GM18858 (cell line): ENCODE measurements around the gene CFAP251.
"Not testable (repeated sequence)": the region's sequence is repeated elsewhere in the genome, so short reads cannot be mapped to it uniquely, and the experiment has no call there.

Source experiments
- ATAC-seq: cut with Tn5 transposase; IDR thresholded peaks from one replicate; pipeline ENCODE4 v1.9.1; 2021; ENCODE audit not compliant: unreplicated experiment

Gene CFAP251

GRCh38 chr12:122024132-122024785, 105.9 kb downstream of the CFAP251 start:
- ATAC-seq = no peak

- ATAC-seq = no peak
Measured at GRCh38 chr12:122026706-122027333, 108.4 kb downstream of the CFAP251 start.

- ATAC-seq = no peak
Measured at GRCh38 chr12:122028165-122028904, 109.9 kb downstream of the CFAP251 start.

- ATAC-seq = peak; percentile 60
Measured at GRCh38 chr12:122028905-122029560, 110.6 kb downstream of the CFAP251 start.

- no peak for ATAC-seq
Measured at GRCh38 chr12:122029620-122030423, 111.4 kb downstream of the CFAP251 start.

- ATAC-seq = no peak
Measured at GRCh38 chr12:122030424-122031035, 112.1 kb downstream of the CFAP251 start.

GRCh38 chr12:122031342-122032216, 113.2 kb downstream of the CFAP251 start:
- ATAC-seq = no peak

GRCh38 chr12:122032580-122032979, 114.2 kb downstream of the CFAP251 start:
- ATAC-seq = no peak

GRCh38 chr12:122035292-122035691, 116.9 kb downstream of the CFAP251 start:
- no peak for ATAC-seq

- ATAC-seq = no peak
Measured at GRCh38 chr12:122036153-122036552, 117.8 kb downstream of the CFAP251 start.

- ATAC-seq = no peak
Measured at GRCh38 chr12:122040579-122041386, 122.4 kb downstream of the CFAP251 start.

- not testable (repeated sequence) for ATAC-seq
Measured at GRCh38 chr12:122041458-122041857, 123.1 kb downstream of the CFAP251 start.

GRCh38 chr12:122042910-122043309, 124.5 kb downstream of the CFAP251 start:
- no peak for ATAC-seq

GRCh38 chr12:122043476-122043875, 125.1 kb downstream of the CFAP251 start:
- no peak for ATAC-seq

GRCh38 chr12:122045262-122045661, 126.9 kb downstream of the CFAP251 start:
- ATAC-seq = no peak

- ATAC-seq = no peak
Measured at GRCh38 chr12:122046145-122046544, 127.8 kb downstream of the CFAP251 start.

- no peak for ATAC-seq
Measured at GRCh38 chr12:122048151-122048550, 129.8 kb downstream of the CFAP251 start.

GRCh38 chr12:122049827-122050226, 131.4 kb downstream of the CFAP251 start:
- ATAC-seq = no peak
